ENCODE measurements around the gene LIPC.

DNA sequence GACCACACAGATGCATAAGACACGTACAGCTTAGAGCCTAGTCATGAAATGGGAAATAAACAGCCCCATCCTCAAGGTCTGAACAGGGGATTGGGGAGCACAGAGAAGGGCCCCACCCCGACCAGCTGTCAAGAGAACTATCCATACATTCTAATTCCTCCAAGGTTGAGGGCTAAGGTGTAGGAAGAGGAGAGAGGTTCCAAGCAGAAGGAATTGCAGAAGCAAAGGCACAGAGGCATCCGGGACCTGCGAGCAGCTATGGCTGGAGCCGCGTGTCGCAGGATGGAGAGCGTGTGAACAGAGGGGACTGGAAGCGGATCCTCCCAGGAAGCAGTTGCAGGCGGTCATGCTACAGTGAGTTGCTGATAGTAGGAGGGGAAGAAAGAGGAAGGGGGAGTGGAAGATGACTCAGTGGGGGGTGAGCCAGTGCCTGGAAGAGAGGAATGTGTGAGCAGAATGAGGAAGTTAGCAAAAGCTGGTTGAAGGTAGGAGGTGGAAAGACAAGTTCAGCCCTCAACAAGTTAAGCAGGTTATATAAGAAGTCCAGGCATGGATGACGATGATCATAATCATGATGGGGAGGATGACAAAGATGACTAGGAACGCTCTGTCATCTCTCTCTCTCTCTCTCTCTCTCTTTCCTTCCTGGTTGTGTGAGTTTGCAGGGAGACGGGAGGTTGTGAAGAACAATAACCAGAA, 89.7 kb downstream of the LIPC start:
- TF ChIP-seq, protein P1, sequence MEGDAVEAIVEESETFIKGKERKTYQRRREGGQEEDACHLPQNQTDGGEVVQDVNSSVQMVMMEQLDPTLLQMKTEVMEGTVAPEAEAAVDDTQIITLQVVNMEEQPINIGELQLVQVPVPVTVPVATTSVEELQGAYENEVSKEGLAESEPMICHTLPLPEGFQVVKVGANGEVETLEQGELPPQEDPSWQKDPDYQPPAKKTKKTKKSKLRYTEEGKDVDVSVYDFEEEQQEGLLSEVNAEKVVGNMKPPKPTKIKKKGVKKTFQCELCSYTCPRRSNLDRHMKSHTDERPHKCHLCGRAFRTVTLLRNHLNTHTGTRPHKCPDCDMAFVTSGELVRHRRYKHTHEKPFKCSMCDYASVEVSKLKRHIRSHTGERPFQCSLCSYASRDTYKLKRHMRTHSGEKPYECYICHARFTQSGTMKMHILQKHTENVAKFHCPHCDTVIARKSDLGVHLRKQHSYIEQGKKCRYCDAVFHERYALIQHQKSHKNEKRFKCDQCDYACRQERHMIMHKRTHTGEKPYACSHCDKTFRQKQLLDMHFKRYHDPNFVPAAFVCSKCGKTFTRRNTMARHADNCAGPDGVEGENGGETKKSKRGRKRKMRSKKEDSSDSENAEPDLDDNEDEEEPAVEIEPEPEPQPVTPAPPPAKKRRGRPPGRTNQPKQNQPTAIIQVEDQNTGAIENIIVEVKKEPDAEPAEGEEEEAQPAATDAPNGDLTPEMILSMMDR (IDR thresholded peaks at IDR 0.05): no peak
- no peak for TF ChIP-seq POLR2AphosphoS5 (IDR thresholded peaks at IDR 0.05)

All from stomach (tissue), 4 donors.